HFF-Myc (cell line): ENCODE measurements around the gene SYNE1.

Experiments
- DNase-seq: peaks from one replicate; pipeline ENCODE4 v3.0.0-alpha.2; 2011; ENCODE audit warnings: low read depth; ENCODE audit errors: extremely low read depth
- H3K4me3 ChIP-seq: replicated peaks from 2 replicates; pipeline ENCODE4 v1.5.1; 2011; ENCODE audit warnings: low read depth, mild to moderate bottlenecking, control low read depth, low read length
- TF ChIP-seq, protein P1 (sequence below): IDR thresholded peaks from 2 replicates; pipeline ENCODE4 v1.5.1; 2012; ENCODE audit warnings: mild to moderate bottlenecking, low read depth, low read length, control low read depth; ENCODE audit errors: missing control alignments

Gene SYNE1

DNA sequence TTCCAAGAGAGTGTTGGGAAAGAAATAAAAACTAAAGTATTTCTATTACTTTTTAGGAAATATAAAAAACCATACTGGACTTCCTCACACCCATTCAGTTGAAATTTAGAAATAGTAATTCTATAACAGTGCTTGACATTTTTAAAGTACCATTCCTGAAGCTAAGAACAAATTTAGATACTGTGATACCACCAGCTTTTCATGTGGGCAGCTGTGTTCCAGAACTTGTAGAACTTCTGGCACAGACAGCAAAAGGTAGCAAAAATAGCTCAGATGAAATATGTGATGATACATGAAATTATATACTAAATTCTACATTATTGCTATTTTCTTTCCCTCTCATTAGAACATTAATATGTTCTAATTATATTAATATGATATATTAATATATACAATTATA is 346.5 kb downstream of the SYNE1 start:
- DNase-seq: no peak
- TF ChIP-seq, protein P1, sequence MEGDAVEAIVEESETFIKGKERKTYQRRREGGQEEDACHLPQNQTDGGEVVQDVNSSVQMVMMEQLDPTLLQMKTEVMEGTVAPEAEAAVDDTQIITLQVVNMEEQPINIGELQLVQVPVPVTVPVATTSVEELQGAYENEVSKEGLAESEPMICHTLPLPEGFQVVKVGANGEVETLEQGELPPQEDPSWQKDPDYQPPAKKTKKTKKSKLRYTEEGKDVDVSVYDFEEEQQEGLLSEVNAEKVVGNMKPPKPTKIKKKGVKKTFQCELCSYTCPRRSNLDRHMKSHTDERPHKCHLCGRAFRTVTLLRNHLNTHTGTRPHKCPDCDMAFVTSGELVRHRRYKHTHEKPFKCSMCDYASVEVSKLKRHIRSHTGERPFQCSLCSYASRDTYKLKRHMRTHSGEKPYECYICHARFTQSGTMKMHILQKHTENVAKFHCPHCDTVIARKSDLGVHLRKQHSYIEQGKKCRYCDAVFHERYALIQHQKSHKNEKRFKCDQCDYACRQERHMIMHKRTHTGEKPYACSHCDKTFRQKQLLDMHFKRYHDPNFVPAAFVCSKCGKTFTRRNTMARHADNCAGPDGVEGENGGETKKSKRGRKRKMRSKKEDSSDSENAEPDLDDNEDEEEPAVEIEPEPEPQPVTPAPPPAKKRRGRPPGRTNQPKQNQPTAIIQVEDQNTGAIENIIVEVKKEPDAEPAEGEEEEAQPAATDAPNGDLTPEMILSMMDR: no peak
- no peak overlapping the region for H3K4me3 ChIP-seq

DNA sequence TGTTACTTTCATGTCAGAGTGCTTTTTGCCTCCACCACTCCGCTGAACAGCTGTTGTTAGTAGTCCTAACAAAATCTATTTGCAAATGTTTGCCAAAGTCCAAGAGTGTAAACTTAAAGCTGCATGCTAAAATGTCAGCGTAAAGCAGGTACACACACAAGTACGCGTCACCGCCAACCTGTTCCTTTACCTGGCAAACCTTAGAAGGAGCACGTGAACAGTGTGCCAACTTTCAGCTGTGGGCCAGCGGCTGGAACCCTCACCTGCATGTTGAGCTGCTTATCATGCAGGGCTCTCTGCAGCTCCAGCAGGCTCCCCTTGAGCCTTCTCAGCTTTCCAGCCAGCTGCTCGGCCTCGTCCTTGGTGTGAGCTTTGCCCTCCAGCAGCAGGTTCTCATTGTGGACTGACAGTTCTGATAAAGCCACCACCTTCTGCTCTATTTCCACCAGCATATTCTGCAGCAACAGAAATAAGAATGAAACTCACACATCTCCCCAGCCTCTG is 359.3 kb downstream of the SYNE1 start:
- DNase-seq: no peak
- no peak overlapping the region for H3K4me3 ChIP-seq
- TF ChIP-seq, protein P1: no peak

DNA sequence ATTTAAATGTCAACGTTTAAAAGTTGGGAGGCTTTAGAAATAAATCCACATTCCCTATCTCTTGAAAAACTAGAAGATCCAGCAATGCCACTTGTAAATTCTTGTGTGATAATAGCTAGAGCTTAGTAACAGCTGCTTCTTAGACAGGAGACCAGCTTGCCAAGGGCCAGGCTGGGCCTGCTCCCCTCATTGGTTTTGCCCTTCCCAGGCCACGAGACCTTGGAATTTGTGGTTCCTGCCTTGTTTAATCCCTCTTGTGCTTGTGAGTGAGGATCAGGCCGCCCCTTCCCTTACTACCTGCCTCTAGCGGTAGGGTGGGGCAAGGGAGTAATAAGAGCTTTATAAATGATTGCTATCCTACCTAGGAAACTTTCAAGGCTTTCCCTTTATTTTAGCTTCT is 363.5 kb downstream of the SYNE1 start:
- TF ChIP-seq, protein P1: no peak
- no peak for DNase-seq
- H3K4me3 ChIP-seq: no peak overlapping the region

DNA sequence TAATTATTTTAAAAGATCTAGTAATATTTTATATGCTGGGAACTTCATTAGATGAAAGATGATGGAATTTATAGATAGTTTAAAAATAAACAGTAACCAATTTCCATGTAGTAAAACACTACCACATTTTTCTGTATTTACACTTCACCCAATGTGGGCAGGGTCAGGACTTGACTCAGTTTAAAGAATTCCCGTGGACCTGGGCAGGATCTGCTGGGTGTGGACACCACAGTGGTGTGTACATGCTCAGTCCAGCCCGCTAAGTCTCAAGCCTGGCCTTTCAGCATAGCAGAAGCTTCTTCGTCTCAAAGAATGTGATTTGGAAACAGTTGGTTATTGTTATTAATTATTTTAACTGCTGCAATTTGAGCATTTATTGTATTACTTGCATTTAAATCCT is 364.2 kb downstream of the SYNE1 start:
- no peak for DNase-seq
- TF ChIP-seq, protein P1: no peak

DNA sequence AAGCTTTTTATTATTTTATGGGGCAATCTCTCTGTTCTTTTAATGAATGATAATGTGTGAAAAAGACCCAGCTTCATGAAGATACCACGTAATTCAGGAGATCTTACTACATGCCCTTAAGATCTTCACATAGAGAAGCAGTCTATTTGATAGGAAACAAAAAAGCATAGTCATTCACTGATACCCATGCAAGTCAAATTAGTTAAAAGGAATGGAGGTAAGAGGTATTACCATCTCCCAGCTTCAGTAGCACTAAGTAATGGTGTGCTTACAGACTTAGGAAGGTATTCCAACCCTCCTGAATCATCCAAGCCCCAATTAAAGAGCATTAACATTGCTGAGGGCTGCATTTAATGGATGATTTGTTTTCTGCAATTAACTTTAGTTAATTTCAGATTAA is 364.7 kb downstream of the SYNE1 start:
- DNase-seq: no peak
- TF ChIP-seq, protein P1: no peak
- H3K4me3 ChIP-seq: no peak overlapping the region

More for the DNA sequence above, 364.2 kb downstream of the SYNE1 start:
- H3K4me3 ChIP-seq: no peak overlapping the region

DNA sequence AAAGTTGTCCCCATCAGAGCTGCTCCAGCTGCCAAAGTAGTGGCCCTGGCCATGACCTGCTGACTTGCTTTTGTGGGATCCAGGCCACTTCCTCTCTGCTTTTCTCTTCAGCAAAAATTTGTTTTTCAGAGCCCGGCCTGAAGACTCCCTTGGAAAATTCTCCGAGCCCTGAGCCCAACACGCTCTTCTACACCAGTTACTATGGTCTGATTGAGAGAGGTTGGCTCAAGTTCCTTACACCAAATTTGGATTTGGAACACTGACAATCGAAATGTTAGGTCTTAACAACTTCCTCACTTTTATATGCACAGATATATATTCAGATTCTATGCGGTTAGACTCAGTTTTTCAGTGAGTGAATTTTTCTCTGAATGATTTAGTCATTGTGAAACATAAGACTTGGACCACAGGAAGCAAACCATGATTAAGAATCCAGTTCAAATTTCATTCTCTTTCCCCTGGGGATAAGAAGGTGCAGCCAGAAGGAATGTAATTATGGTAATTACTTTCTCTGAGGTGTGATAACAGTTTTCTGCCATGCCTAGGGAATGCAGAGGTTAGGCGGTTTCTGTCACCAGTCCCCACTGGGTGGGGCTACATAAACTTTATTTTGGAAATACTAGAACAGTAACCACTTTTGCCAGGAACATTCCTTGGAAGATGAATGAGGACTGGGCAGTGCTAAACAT is 365.2 kb downstream of the SYNE1 start:
- no peak overlapping the region for H3K4me3 ChIP-seq
- DNase-seq: no peak
- TF ChIP-seq, protein P1: no peak
